GM12891 (cell line): Measurements from ENCODE around the gene RNF115.
"Not testable (repeated sequence)": the region's sequence is repeated elsewhere in the genome, so short reads cannot be mapped to it uniquely, and the experiment has no call there.

ENCODE experiments used
- DNase-seq: peaks from one replicate; pipeline ENCODE4 v3.0.0; 2011; ENCODE audit warnings: low spot score; ENCODE audit not compliant: insufficient read length
- FAIRE-seq: peaks from 2 replicates; lab custom pipeline; 2011; peaks lifted over from hg19 to GRCh38; lab: Jason Lieb, UNC
- PAX5 ChIP-seq: IDR thresholded peaks from 2 replicates; pipeline ENCODE4 v1.6.1; 2011; ENCODE audit warnings: low read length, moderate library complexity, mild to moderate bottlenecking; ENCODE audit not compliant: insufficient read depth, severe bottlenecking
- POLR2A ChIP-seq: IDR thresholded peaks from 2 replicates; pipeline ENCODE4 v1.6.1; 2011; ENCODE audit warnings: low read depth, low read length, control low read depth
- POLR2AphosphoS5 ChIP-seq: IDR thresholded peaks from 2 replicates; pipeline ENCODE4 v1.6.1; 2011; ENCODE audit warnings: low read depth, low read length, control low read depth
- POU2F2 ChIP-seq: IDR thresholded peaks from 2 replicates; pipeline ENCODE4 v1.6.1; 2011; ENCODE audit warnings: low read depth, mild to moderate bottlenecking, control low read depth, low read length, moderate library complexity
- SPI1 ChIP-seq: IDR thresholded peaks from 2 replicates; pipeline ENCODE4 v1.6.1; 2011; ENCODE audit warnings: low read depth, low read length, control low read depth
- TAF1 ChIP-seq: IDR thresholded peaks from 2 replicates; pipeline ENCODE4 v1.6.1; 2011; ENCODE audit warnings: low read depth, low read length, control low read depth

Gene RNF115

GRCh38 chr1:145782272-145783099 lies 41.4 kb downstream of the RNF115 start:
- no peak for TF ChIP-seq SPI1
- TF ChIP-seq POU2F2, result no peak
- no peak for TF ChIP-seq PAX5
- no peak for TF ChIP-seq POLR2A
- no peak for TF ChIP-seq TAF1
- TF ChIP-seq POLR2AphosphoS5, result no peak
- DNase-seq (no peak), FAIRE-seq (no peak)

GRCh38 chr1:145778146-145778540 lies 45.8 kb downstream of the RNF115 start:
- TF ChIP-seq SPI1 (no peak), TAF1 (no peak), POLR2AphosphoS5 (no peak), POU2F2 (no peak)
- DNase-seq, result no peak
- no peak for FAIRE-seq

- FAIRE-seq (no peak), DNase-seq (no peak)
- TF ChIP-seq TAF1, result no peak
- TF ChIP-seq PAX5, result no peak
- no peak for TF ChIP-seq POLR2AphosphoS5
- TF ChIP-seq SPI1, result no peak
- TF ChIP-seq POLR2A, result no peak
These were observed 46.3 kb downstream of the RNF115 start for GRCh38 chr1:145777357-145778145.

- DNase-seq (no peak), FAIRE-seq (no peak)
- TF ChIP-seq SPI1, result peak; percentile 64
- no peak for TF ChIP-seq PAX5
These were observed 50.5 kb downstream of the RNF115 start for GRCh38 chr1:145773423-145773822.

- DNase-seq, result no peak
- no peak for FAIRE-seq
- no peak for TF ChIP-seq SPI1
- no peak for TF ChIP-seq POLR2A
- no peak for TF ChIP-seq PAX5
- TF ChIP-seq POU2F2, result no peak
- no peak for TF ChIP-seq TAF1
- no peak for TF ChIP-seq POLR2AphosphoS5
These were observed 52.8 kb downstream of the RNF115 start for GRCh38 chr1:145771056-145771455.

GRCh38 chr1:145768004-145768403 lies 55.9 kb downstream of the RNF115 start:
- FAIRE-seq, DNase-seq: not testable (repeated sequence)

- not testable (repeated sequence) for FAIRE-seq, DNase-seq
These were observed 57.0 kb downstream of the RNF115 start for GRCh38 chr1:145766926-145767325.

GRCh38 chr1:145765585-145766360 lies 58.1 kb downstream of the RNF115 start:
- not testable (repeated sequence) for DNase-seq, FAIRE-seq

GRCh38 chr1:145765127-145765526 lies 58.8 kb downstream of the RNF115 start:
- not testable (repeated sequence) for DNase-seq, FAIRE-seq

- not testable (repeated sequence) for FAIRE-seq, DNase-seq
These were observed 59.5 kb downstream of the RNF115 start for GRCh38 chr1:145764231-145764940.

GRCh38 chr1:145762001-145762400 lies 61.9 kb downstream of the RNF115 start:
- DNase-seq, FAIRE-seq: not testable (repeated sequence)

GRCh38 chr1:145761498-145761897 lies 62.4 kb downstream of the RNF115 start:
- not testable (repeated sequence) for FAIRE-seq, DNase-seq

- not testable (repeated sequence) for FAIRE-seq, DNase-seq
These were observed 63.4 kb downstream of the RNF115 start for GRCh38 chr1:145760395-145760949.
